Karpas-422 (cell line): Measurements from ENCODE around the gene BBS1. TPM values are rescaled to one million over a fixed set of nuclear protein-coding genes. Genes with fewer than 3 reads are reported as not detected.
"Not testable (repeated sequence)": the region's sequence is repeated elsewhere in the genome, so short reads cannot be mapped to it uniquely, and the experiment has no call there.

ENCODE experiments used
- DNase-seq: peaks from one replicate; pipeline ENCODE4 v3.0.0-alpha.2; 2015
- H2AFZ ChIP-seq: fragments of 200-600 bp; sonication (generic); 2 replicates; pipeline ENCODE4 v1.6.1; 2014; ENCODE audit warnings: antibody characterized with exemption, low read length, mixed read lengths
- H3K27ac ChIP-seq: fragments of 200-600 bp; sonication (generic); 2 replicates; pipeline ENCODE4 v1.5.1; 2014; ENCODE audit warnings: mild to moderate bottlenecking, low read length, moderate library complexity
- H3K27me3 ChIP-seq: fragments of 200-600 bp; sonication (generic); 2 replicates; pipeline ENCODE4 v1.6.1; 2014; ENCODE audit warnings: low read length, mixed read lengths
- H3K36me3 ChIP-seq: fragments of 200-600 bp; sonication (generic); 2 replicates; pipeline ENCODE4 v1.6.1; 2014; ENCODE audit warnings: low read length, mixed read lengths; ENCODE audit not compliant: insufficient read depth
- H3K4me1 ChIP-seq: fragments of 200-600 bp; sonication (generic); 2 replicates; pipeline ENCODE4 v1.6.1; 2014; ENCODE audit warnings: mild to moderate bottlenecking, low read length, mixed read lengths
- H3K4me2 ChIP-seq: fragments of 200-600 bp; sonication (generic); 2 replicates; pipeline ENCODE4 v1.6.1; 2014; ENCODE audit warnings: low read length, low read depth, mild to moderate bottlenecking; ENCODE audit not compliant: poor library complexity, severe bottlenecking
- H3K4me3 ChIP-seq: fragments of 200-600 bp; sonication (generic); 2 replicates; pipeline ENCODE4 v1.5.1; 2014; ENCODE audit warnings: mild to moderate bottlenecking, antibody characterized with exemption, low read length, mixed read lengths
- H3K79me2 ChIP-seq: fragments of 200-600 bp; sonication (generic); 2 replicates; pipeline ENCODE4 v1.6.1; 2014; ENCODE audit warnings: mild to moderate bottlenecking, low read length, mixed read lengths
- H3K9ac ChIP-seq: fragments of 200-600 bp; sonication (generic); 2 replicates; pipeline ENCODE4 v1.6.0; 2014; ENCODE audit warnings: low read length
- H3K9me2 ChIP-seq: fragments of 200-600 bp; sonication (generic), shearing (Covaris generic); replicated peaks from 2 replicates; pipeline ENCODE4 v1.6.0; 2014; ENCODE audit warnings: mild to moderate bottlenecking, low read length, moderate library complexity; ENCODE audit not compliant: insufficient read depth
- H3K9me3 ChIP-seq: fragments of 300-700, 200-600 bp; sonication (generic); 2 replicates; pipeline ENCODE4 v1.6.1; 2014; ENCODE audit warnings: low read length, mixed read lengths
- H4K20me1 ChIP-seq: fragments of 200-600 bp; sonication (generic); 2 replicates; pipeline ENCODE4 v1.6.1; 2014; ENCODE audit warnings: mild to moderate bottlenecking, antibody characterized with exemption, low read length, low read depth; ENCODE audit not compliant: insufficient read depth
- total RNA-seq: library from RNA; depleted of rRNA; stranded (reverse); fragments of >200 nt; shearing (Covaris generic); gene quantifications from 2 replicates; pipeline ENCODE4 v1.2.3, GENCODE V29; 2014; ENCODE audit warnings: low replicate concordance

The BBS1 gene
- total RNA-seq, 1 experiment from 2014 or later, result 9.1 TPM

GRCh38 chr11:66539870-66540213 lies 29.4 kb downstream of the BBS1 start:
- Histone ChIP-seq H3K27ac (no peak overlapping the region), H3K9me2 (no peaks in the 10 kb centered on the region), H3K4me3 (no peak overlapping the region), H3K4me2 (no peak overlapping the region), H3K4me1 (peaks cover 17% of the 10 kb centered on the region), H3K27me3 (no peaks in the 10 kb centered on the region), H3K9me3 (no peaks in the 10 kb centered on the region), H4K20me1 (no peaks in the 10 kb centered on the region), H2AFZ (no peak overlapping the region), H3K36me3 (no peaks in the 10 kb centered on the region; the same call in 1 of the 2 replicates), H3K79me2 (no peaks in the 10 kb centered on the region), H3K9ac (no peak overlapping the region)
- no peak for DNase-seq

GRCh38 chr11:66540598-66540997 lies 30.2 kb downstream of the BBS1 start:
- not testable (repeated sequence) for H3K27me3 ChIP-seq, H3K4me3 ChIP-seq, H3K9me2 ChIP-seq, H3K36me3 ChIP-seq, H3K27ac ChIP-seq, DNase-seq, H3K9ac ChIP-seq, H3K79me2 ChIP-seq, H4K20me1 ChIP-seq, H3K9me3 ChIP-seq, H2AFZ ChIP-seq, H3K4me2 ChIP-seq
- H3K4me1 ChIP-seq, result peaks cover 23% of the 10 kb centered on the region

- no peak for DNase-seq
- Histone ChIP-seq H3K27me3 (no peaks in the 10 kb centered on the region), H3K27ac (no peak overlapping the region), H3K9me2 (no peaks in the 10 kb centered on the region), H3K4me3 (no peak overlapping the region), H3K4me2 (no peak overlapping the region), H3K79me2 (peaks cover 8% of the 10 kb centered on the region), H4K20me1 (no peaks in the 10 kb centered on the region), H3K36me3 (no peaks in the 10 kb centered on the region; the same call in 1 of the 2 replicates), H3K4me1 (peaks cover 32% of the 10 kb centered on the region), H3K9ac (no peak overlapping the region), H3K9me3 (no peaks in the 10 kb centered on the region), H2AFZ (no peak overlapping the region)
Measured at GRCh38 chr11:66541892-66542291, 31.5 kb downstream of the BBS1 start.

GRCh38 chr11:66542362-66542761 lies 31.9 kb downstream of the BBS1 start:
- Histone ChIP-seq H3K9ac (no peak overlapping the region), H3K36me3 (no peaks in the 10 kb centered on the region; the same call in 1 of the 2 replicates), H3K79me2 (peaks cover 8% of the 10 kb centered on the region), H3K27ac (no peak overlapping the region), H3K4me1 (peaks cover 36% of the 10 kb centered on the region), H3K9me3 (no peaks in the 10 kb centered on the region), H4K20me1 (no peaks in the 10 kb centered on the region), H3K4me3 (no peak overlapping the region), H3K4me2 (no peak overlapping the region), H2AFZ (no peak overlapping the region), H3K27me3 (no peaks in the 10 kb centered on the region), H3K9me2 (no peaks in the 10 kb centered on the region)
- DNase-seq, result no peak

GRCh38 chr11:66543263-66544107 lies 33.0 kb downstream of the BBS1 start:
- peak overlapping the region; percentile 97 for H3K4me3 ChIP-seq
- 0 out of 2 replicates have a peak, but pooled peaks cover 4% of the 10 kb centered on the region for H4K20me1 ChIP-seq
- no peaks in the 10 kb centered on the region; the same call in 1 of the 2 replicates for H3K36me3 ChIP-seq
- peaks cover 8% of the 10 kb centered on the region for H3K79me2 ChIP-seq
- H3K4me1 ChIP-seq, result peaks cover 40% of the 10 kb centered on the region
- DNase-seq, result peak; percentile 91
- H3K27me3 ChIP-seq, result no peaks in the 10 kb centered on the region
- no peaks in the 10 kb centered on the region for H3K9me3 ChIP-seq
- H3K9ac ChIP-seq, result peak overlapping the region; percentile 96
- H2AFZ ChIP-seq, result peak overlapping the region; percentile 54; the same call in 1 of the 2 replicates
- peak overlapping the region; percentile 76 for H3K27ac ChIP-seq
- peak overlapping the region; percentile 93 for H3K4me2 ChIP-seq
- H3K9me2 ChIP-seq, result no peaks in the 10 kb centered on the region

GRCh38 chr11:66544952-66545351 lies 34.5 kb downstream of the BBS1 start:
- Histone ChIP-seq H3K4me2 (peak overlapping the region; percentile 93), H3K4me3 (peak overlapping the region; percentile 97), H3K9ac (peak overlapping the region; percentile 96), H3K27ac (peak overlapping the region; percentile 76), H3K4me1 (peaks cover 40% of the 10 kb centered on the region)
- DNase-seq, result peak; percentile 53
- H3K27me3 ChIP-seq, H3K9me3 ChIP-seq, H4K20me1 ChIP-seq, H3K9me2 ChIP-seq, H3K79me2 ChIP-seq, H2AFZ ChIP-seq, H3K36me3 ChIP-seq: not testable (repeated sequence)

GRCh38 chr11:66545701-66546367 lies 35.4 kb downstream of the BBS1 start, which contains the start of gene ZDHHC24:
TSS of gene ZDHHC24 (minus strand) at chr11:66546048. CDS start at chr11:66546003, 45 bp downstream.
- Histone ChIP-seq H3K4me1 (peaks cover 40% of the 10 kb centered on the region), H4K20me1 (0 out of 2 replicates have a peak, but pooled peaks cover 4% of the 10 kb centered on the region), H2AFZ (peak within 1 kb of the TSS; percentile 70; the same call in 1 of the 2 replicates), H3K4me3 (peak within 1 kb of the TSS; percentile 97), H3K9ac (peak within 1 kb of the TSS; percentile 96), H3K79me2 (peaks cover 8% of the 10 kb centered on the region), H3K27ac (peak within 1 kb of the TSS; percentile 76), H3K4me2 (peak within 1 kb of the TSS; percentile 93), H3K36me3 (no peaks in the 10 kb centered on the region; the same call in 1 of the 2 replicates), H3K9me2 (no peaks in the 10 kb centered on the region), H3K9me3 (no peaks in the 10 kb centered on the region), H3K27me3 (no peaks in the 10 kb centered on the region)
- peak; percentile 97 for DNase-seq

- H3K9me3 ChIP-seq, result no peaks in the 10 kb centered on the region
- peaks cover 8% of the 10 kb centered on the region for H3K79me2 ChIP-seq
- H2AFZ ChIP-seq, result peak within 1 kb of the TSS; percentile 70; the same call in 1 of the 2 replicates
- H3K4me1 ChIP-seq, result peaks cover 40% of the 10 kb centered on the region
- peak within 1 kb of the TSS; percentile 96 for H3K9ac ChIP-seq
- H3K4me3 ChIP-seq, result peak within 1 kb of the TSS; percentile 97
- peak within 1 kb of the TSS; percentile 76 for H3K27ac ChIP-seq
- H4K20me1 ChIP-seq, result 0 out of 2 replicates have a peak, but pooled peaks cover 4% of the 10 kb centered on the region
- H3K9me2 ChIP-seq, result no peaks in the 10 kb centered on the region
- DNase-seq, result no peak
- H3K36me3 ChIP-seq, result no peaks in the 10 kb centered on the region; the same call in 1 of the 2 replicates
- no peaks in the 10 kb centered on the region for H3K27me3 ChIP-seq
- H3K4me2 ChIP-seq, result peak within 1 kb of the TSS; percentile 93
Measured at GRCh38 chr11:66546368-66546965, 36.0 kb downstream of the BBS1 start, which contains the start of gene ACTN3. TSS of gene ACTN3 (plus strand) at chr11:66546903. CDS start at chr11:66546938, 35 bp downstream.
